K562 (cell line): Measurements from ENCODE around the gene GBF1. TPM values are rescaled to one million over a fixed set of nuclear protein-coding genes. Genes with fewer than 3 reads are reported as not detected.
A peak's percentile ranks its signal among the peaks of the same experiment; 100 is the strongest.

Experiments used
- ARID2 ChIP-seq: fragments of 450-650 bp; IDR thresholded peaks from 2 replicates; pipeline ENCODE4 v1.6.1; 2017; ENCODE audit warnings: antibody characterized with exemption, mild to moderate bottlenecking
- ATF1 ChIP-seq, 2 experiments: fragments of 450-650 bp in 1 of 2; IDR thresholded peaks; 2 replicates each; pipeline ENCODE4 v1.6.1; 2016; ENCODE audit warnings: missing compliant biosample characterization in 1 of 2, missing genetic modification characterization in 1 of 2
- CBFA2T3 ChIP-seq: fragments of 450-650 bp; IDR thresholded peaks from 2 replicates; pipeline ENCODE4 v1.6.1; 2017
- FUS ChIP-seq: fragments of 200-400 bp; formaldehyde crosslinking; optimal IDR thresholded peaks from 2 replicates; pipeline ENCODE3; 2017; ENCODE audit warnings: low read depth, low read length
- KLF16 ChIP-seq: IDR thresholded peaks from 2 replicates; pipeline ENCODE4 v1.6.1; 2016; ENCODE audit warnings: antibody characterized with exemption
- KLF6 ChIP-seq: fragments of 250-450 bp; sonication (Bioruptor Pico); IDR thresholded peaks from 2 replicates; pipeline ENCODE4 v1.4.0; 2020; ENCODE audit warnings: mild to moderate bottlenecking, moderate library complexity, borderline replicate concordance
- MAFG ChIP-seq: fragments of 450-650 bp; conservative IDR thresholded peaks from 2 replicates; pipeline ENCODE4 v1.6.1; 2016; ENCODE audit warnings: missing genetic modification characterization, missing compliant biosample characterization
- MYC ChIP-seq, 2 experiments: fragments of 250-450 bp in 1 of 2; sonication (Bioruptor Pico) in 1 of 2; IDR thresholded peaks; 2 replicates each; pipeline versions ENCODE4 v1.5.1 to v1.6.1; 2012 to 2021; ENCODE audit warnings: low read depth in 2 of 2, borderline replicate concordance in 1 of 2, improper control_type of control experiment in 1 of 2, low read length in 1 of 2, mild to moderate bottlenecking in 1 of 2, moderate library complexity in 1 of 2
- NONO ChIP-seq, 2 experiments: fragments of 200-400 bp in 1 of 2; fragments of 450-650 bp in 1 of 2; formaldehyde crosslinking in 1 of 2; IDR thresholded peaks; 2 replicates each; pipeline ENCODE4 v1.6.1; 2017; ENCODE audit warnings: low read depth in 2 of 2, mild to moderate bottlenecking in 2 of 2, moderate library complexity in 2 of 2, low read length in 1 of 2
- NR2F6 ChIP-seq: fragments of 450-650 bp; formaldehyde crosslinking; IDR thresholded peaks from 2 replicates; pipeline ENCODE4 v1.4.0; 2020; ENCODE audit warnings: mild to moderate bottlenecking
- RAD21 ChIP-seq, 2 experiments: fragments of 250-450 bp in 1 of 2; fragments of 450-650 bp in 1 of 2; sonication (Bioruptor Pico) in 1 of 2; formaldehyde crosslinking in 1 of 2; IDR thresholded peaks in 1 of 2; conservative IDR thresholded peaks in 1 of 2; 2 replicates each; pipeline versions ENCODE4 v1.4.0 to v1.8.0; 2020 to 2022; ENCODE audit warnings: mild to moderate bottlenecking in 2 of 2, moderate library complexity in 1 of 2
- RCOR1 ChIP-seq, 2 experiments: IDR thresholded peaks; 2 replicates each; pipeline ENCODE4 v1.6.1; 2012; ENCODE audit warnings: low read depth in 2 of 2, low read length in 2 of 2, borderline replicate concordance in 1 of 2, improper control_type of control experiment in 1 of 2
- RFX7 ChIP-seq: fragments of 250-450 bp; sonication (Bioruptor Pico); IDR thresholded peaks from 2 replicates; pipeline ENCODE4 v1.5.1; 2021; ENCODE audit warnings: mild to moderate bottlenecking
- SIN3A ChIP-seq, 2 experiments: fragments of 150-350 bp in 1 of 2; IDR thresholded peaks; 2 replicates each; pipeline ENCODE4 v1.6.1; 2011 to 2016; ENCODE audit warnings: borderline replicate concordance in 2 of 2, low read depth in 2 of 2, low read length in 2 of 2, mild to moderate bottlenecking in 2 of 2, moderate library complexity in 2 of 2; ENCODE audit not compliant: control insufficient read depth in 1 of 2
- SOX6 ChIP-seq: fragments of 450-650 bp; IDR thresholded peaks from 2 replicates; pipeline ENCODE4 v1.6.1; 2014; ENCODE audit warnings: mild to moderate bottlenecking
- STAG1 ChIP-seq: sonication (generic); formaldehyde crosslinking; IDR thresholded peaks from 2 replicates; pipeline ENCODE4 v1.5.0; 2020; ENCODE audit warnings: missing genetic modification reagents, borderline replicate concordance
- ZNF551 ChIP-seq: fragments of 250-450 bp; sonication (Bioruptor Pico); IDR thresholded peaks from 2 replicates; pipeline ENCODE4 v1.5.0; 2021; ENCODE audit warnings: mild to moderate bottlenecking, moderate library complexity
- polyA plus RNA-seq, 8 experiments: library from polyadenylated mRNA; depleted of rRNA in 4 of 8; stranded (reverse) in 5 of 8; unstranded in 3 of 8; fragments of >200 nt; fragmentation: Nextera tagmentation in 2 of 8; fragmentation: Illumina TruSeq in 1 of 8; extraction: Ambion mirVana in 2 of 8; extraction: Trizol in 1 of 8; gene quantifications; 2 replicates each; pipeline versions ENCODE4 v1.2.1 to v1.2.3, GENCODE V29; 2011 to 2014; ENCODE audit warnings: inconsistent platforms in 1 of 8, missing spikeins in 1 of 8
- total RNA-seq, 7 experiments: library from RNA; depleted of rRNA in 6 of 7; stranded (reverse); fragments of >200 nt in 6 of 7; fragmentation: Illumina TruSeq in 2 of 7; extraction: Trizol in 2 of 7; gene quantifications; 2 replicates each; pipeline versions ENCODE4 v1.2.1 to v1.2.3, GENCODE V29; 2011 to 2021; ENCODE audit warnings: low replicate concordance in 1 of 7
- TF ChIP-seq, protein P1 (sequence below): fragments of 450-650 bp; formaldehyde crosslinking; IDR thresholded peaks from 2 replicates; pipeline ENCODE4 v1.4.0; 2020; ENCODE audit warnings: mild to moderate bottlenecking, moderate library complexity
- TF ChIP-seq, protein P2 (sequence below), 2 experiments: fragments of 450-650 bp; conservative IDR thresholded peaks; 2 replicates each; pipeline ENCODE4 v1.6.1; 2017; ENCODE audit warnings: mild to moderate bottlenecking in 2 of 2, moderate library complexity in 2 of 2
- TF ChIP-seq, protein P3 (sequence below): IDR thresholded peaks from 2 replicates; pipeline ENCODE4 v1.6.1; 2011; ENCODE audit warnings: borderline replicate concordance, low read depth, mild to moderate bottlenecking, moderate library complexity, low read length; ENCODE audit not compliant: insufficient read depth, poor library complexity, severe bottlenecking

GBF1 gene
- total and polyA plus RNA-seq, 9 of the 15 experiments (the other 6 are each of a cell fraction or from before 2014, with no cell fraction given): 0.69 to 28.0 (median 10.3) TPM

DNA sequence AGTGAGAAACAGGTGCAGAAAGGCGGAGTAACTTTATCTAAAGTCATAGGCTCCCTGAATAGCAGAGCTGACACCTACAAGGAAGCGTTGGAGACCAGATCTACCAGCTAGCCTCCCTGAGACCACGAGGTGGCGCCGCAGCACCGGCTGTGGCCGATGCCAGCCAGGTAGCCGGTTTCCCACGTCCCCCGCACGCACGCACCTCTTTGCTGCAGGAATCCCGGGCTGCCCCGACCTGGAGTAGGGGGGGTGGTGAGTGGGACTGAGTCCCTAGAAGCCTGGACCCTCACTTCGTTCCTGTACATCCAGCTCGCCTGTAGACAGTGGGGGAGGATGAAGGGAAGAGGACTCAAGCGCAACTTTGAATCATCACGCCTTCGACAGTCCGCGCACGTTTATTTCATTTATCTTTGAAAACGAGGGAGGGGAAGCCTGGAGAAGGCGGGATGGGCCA is 15.5 kb upstream of the GBF1 start (continued):
- peak; percentile 82 to 94 for TF ChIP-seq RAD21 (CRISPR knock-in tag; conservative IDR thresholded peaks at IDR 0.05 in 1 of 2, IDR thresholded peaks at IDR 0.05 in 1 of 2)
- no peak for TF ChIP-seq CBFA2T3
- TF ChIP-seq KLF6 (CRISPR knock-in tag): no peak
- no peak for TF ChIP-seq ZNF551
- 0 out of 4 replicates have a peak, but pooled peaks of 1 of the 2 experiments have one; percentile 13 for TF ChIP-seq NONO (IDR thresholded peaks at IDR 0.05; ENCODE audit: low read depth in 2 of 2, low read length in 1 of 2)
- no peak for TF ChIP-seq FUS
- no peak for TF ChIP-seq NR2F6 (CRISPR knock-in tag)
- peak; percentile 48; the same call in 1 of the 2 replicates for TF ChIP-seq MYC (IDR thresholded peaks at IDR 0.05; ENCODE audit: low read depth, low read length)
- no peak for TF ChIP-seq MYC (CRISPR knock-in tag; IDR thresholded peaks at IDR 0.05; ENCODE audit: borderline replicate concordance, low read depth)
- peak; percentile 89 for TF ChIP-seq STAG1 (CRISPR knock-in tag)
- peak; percentile 48; the same call in 1 of the 2 replicates for TF ChIP-seq KLF16
- 0 out of 2 replicates have a peak, but pooled peaks have one; percentile 16 for TF ChIP-seq SOX6
- TF ChIP-seq RCOR1 (IDR thresholded peaks at IDR 0.05; ENCODE audit: borderline replicate concordance in 1 of 2, low read depth in 2 of 2, low read length in 2 of 2): 0 out of 4 replicates have a peak, but pooled peaks of 1 of the 2 experiments have one; percentile 43
- TF ChIP-seq, protein P1, sequence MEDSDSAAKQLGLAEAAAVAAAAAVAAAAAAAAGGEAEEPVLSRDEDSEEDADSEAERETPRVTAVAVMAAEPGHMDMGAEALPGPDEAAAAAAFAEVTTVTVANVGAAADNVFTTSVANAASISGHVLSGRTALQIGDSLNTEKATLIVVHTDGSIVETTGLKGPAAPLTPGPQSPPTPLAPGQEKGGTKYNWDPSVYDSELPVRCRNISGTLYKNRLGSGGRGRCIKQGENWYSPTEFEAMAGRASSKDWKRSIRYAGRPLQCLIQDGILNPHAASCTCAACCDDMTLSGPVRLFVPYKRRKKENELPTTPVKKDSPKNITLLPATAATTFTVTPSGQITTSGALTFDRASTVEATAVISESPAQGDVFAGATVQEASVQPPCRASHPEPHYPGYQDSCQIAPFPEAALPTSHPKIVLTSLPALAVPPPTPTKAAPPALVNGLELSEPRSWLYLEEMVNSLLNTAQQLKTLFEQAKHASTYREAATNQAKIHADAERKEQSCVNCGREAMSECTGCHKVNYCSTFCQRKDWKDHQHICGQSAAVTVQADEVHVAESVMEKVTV (CRISPR knock-in tag): peak; percentile 76
- no peak for TF ChIP-seq MAFG (tag)
- TF ChIP-seq, protein P2, sequence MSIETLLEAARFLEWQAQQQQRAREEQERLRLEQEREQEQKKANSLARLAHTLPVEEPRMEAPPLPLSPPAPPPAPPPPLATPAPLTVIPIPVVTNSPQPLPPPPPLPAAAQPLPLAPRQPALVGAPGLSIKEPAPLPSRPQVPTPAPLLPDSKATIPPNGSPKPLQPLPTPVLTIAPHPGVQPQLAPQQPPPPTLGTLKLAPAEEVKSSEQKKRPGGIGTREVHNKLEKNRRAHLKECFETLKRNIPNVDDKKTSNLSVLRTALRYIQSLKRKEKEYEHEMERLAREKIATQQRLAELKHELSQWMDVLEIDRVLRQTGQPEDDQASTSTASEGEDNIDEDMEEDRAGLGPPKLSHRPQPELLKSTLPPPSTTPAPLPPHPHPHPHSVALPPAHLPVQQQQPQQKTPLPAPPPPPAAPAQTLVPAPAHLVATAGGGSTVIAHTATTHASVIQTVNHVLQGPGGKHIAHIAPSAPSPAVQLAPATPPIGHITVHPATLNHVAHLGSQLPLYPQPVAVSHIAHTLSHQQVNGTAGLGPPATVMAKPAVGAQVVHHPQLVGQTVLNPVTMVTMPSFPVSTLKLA (conservative IDR thresholded peaks at IDR 0.05): peak; percentile 55 to 75
- peak; percentile 58; the same call in 1 of the 2 replicates for TF ChIP-seq ARID2
- TF ChIP-seq, protein P3, sequence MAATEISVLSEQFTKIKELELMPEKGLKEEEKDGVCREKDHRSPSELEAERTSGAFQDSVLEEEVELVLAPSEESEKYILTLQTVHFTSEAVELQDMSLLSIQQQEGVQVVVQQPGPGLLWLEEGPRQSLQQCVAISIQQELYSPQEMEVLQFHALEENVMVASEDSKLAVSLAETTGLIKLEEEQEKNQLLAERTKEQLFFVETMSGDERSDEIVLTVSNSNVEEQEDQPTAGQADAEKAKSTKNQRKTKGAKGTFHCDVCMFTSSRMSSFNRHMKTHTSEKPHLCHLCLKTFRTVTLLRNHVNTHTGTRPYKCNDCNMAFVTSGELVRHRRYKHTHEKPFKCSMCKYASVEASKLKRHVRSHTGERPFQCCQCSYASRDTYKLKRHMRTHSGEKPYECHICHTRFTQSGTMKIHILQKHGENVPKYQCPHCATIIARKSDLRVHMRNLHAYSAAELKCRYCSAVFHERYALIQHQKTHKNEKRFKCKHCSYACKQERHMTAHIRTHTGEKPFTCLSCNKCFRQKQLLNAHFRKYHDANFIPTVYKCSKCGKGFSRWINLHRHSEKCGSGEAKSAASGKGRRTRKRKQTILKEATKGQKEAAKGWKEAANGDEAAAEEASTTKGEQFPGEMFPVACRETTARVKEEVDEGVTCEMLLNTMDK: peak; percentile 26
- TF ChIP-seq SIN3A (IDR thresholded peaks at IDR 0.05; ENCODE audit: borderline replicate concordance in 2 of 2, control insufficient read depth in 1 of 2, low read depth in 2 of 2, low read length in 2 of 2): no peak
- no peak for TF ChIP-seq ATF1 (CRISPR knock-in tag; IDR thresholded peaks at IDR 0.05)
- TF ChIP-seq ATF1 (tag; IDR thresholded peaks at IDR 0.05): peak; percentile 50
- no peak for TF ChIP-seq RFX7 (CRISPR knock-in tag)
